HCT116 (cell line): ENCODE data around the gene MAEA. TPM values are rescaled to one million over a fixed set of nuclear protein-coding genes. Genes with fewer than 3 reads are reported as not detected.
A peak's percentile ranks its signal among the peaks of the same experiment; 100 is the strongest.

Source experiments
- ATAC-seq: fragments of 200-7000 bp; cut with Tn5 transposase; 2 replicates; pipeline ENCODE4 v1.9.1; 2020; ENCODE audit warnings: mild to moderate bottlenecking, moderate library complexity
- BruUV-seq: library from RNA; stranded (reverse); fragments of 400-500 nt; replicated peaks from 2 replicates; lab custom pipeline; 2021; lab: Mats Ljungman, UMichigan
- CTCF ChIA-PET: fragments of 300-600 bp; sonication (Branson Sonifier 250); formaldehyde crosslinking; loops from one replicate; lab custom pipeline; 2021; ENCODE audit warnings: antibody characterized with exemption; lab: Charles Lee
- POLR2A ChIA-PET: fragments of 300-600, 350-600 bp; sonication (Branson Sonifier 250); formaldehyde crosslinking; loops from one replicate; lab custom pipeline; 2021; ENCODE audit warnings: antibody characterized with exemption; lab: Charles Lee
- RAD21 ChIA-PET, 2 experiments: fragments of 300-600 bp; sonication (Branson Sonifier 250); formaldehyde crosslinking; loops; one replicate each; lab custom pipeline; 2023; ENCODE audit warnings: low total read pairs in 2 of 2; ENCODE audit not compliant: uncharacterized antibody in 2 of 2, unreplicated experiment in 2 of 2, low non-redundant PET in 1 of 2; lab: Charles Lee
- DNase-seq: peaks from one replicate; pipeline ENCODE4 v3.0.0-alpha.2; 2010; ENCODE audit warnings: low read depth, low spot score
- H2AFZ ChIP-seq: fragments of 200-600 bp; shearing (Covaris generic), sonication (generic); 2 replicates; pipeline ENCODE4 v1.6.1; 2017; ENCODE audit warnings: low read depth, mixed run types, mixed read lengths, antibody characterized with exemption, low read length; ENCODE audit not compliant: poor library complexity, severe bottlenecking
- H3K27ac ChIP-seq: 2 replicates; pipeline ENCODE4 v1.5.1; 2012; ENCODE audit warnings: low read depth, low read length
- H3K27me3 ChIP-seq: fragments of 200-600 bp; sonication (generic); 2 replicates; pipeline ENCODE4 v1.6.1; 2016; ENCODE audit warnings: mixed run types, low read length, mixed read lengths; ENCODE audit not compliant: insufficient read depth
- H3K36me3 ChIP-seq, 2 experiments: fragments of 200-500 bp in 1 of 2; fragments of 200-600 bp in 1 of 2; sonication (Bioruptor generic) in 1 of 2; sonication (generic) in 1 of 2; 2 replicates each; pipeline versions ENCODE4 v1.5.1 to v1.6.1; 2014 to 2016; ENCODE audit warnings: low read length in 2 of 2, inconsistent platforms in 1 of 2, mixed read lengths in 1 of 2, mixed run types in 1 of 2; ENCODE audit not compliant: insufficient read depth in 2 of 2, control insufficient read depth in 1 of 2
- H3K4me1 ChIP-seq, 2 experiments: fragments of 200-600 bp in 1 of 2; sonication (generic) in 1 of 2; 2 replicates each; pipeline versions ENCODE4 v1.5.1 to v1.6.1; 2012 to 2017; ENCODE audit warnings: low read length in 2 of 2, inconsistent platforms in 1 of 2, mild to moderate bottlenecking in 1 of 2, mixed read lengths in 1 of 2, mixed run types in 1 of 2, moderate library complexity in 1 of 2; ENCODE audit not compliant: insufficient read depth in 2 of 2, control insufficient read depth in 1 of 2
- H3K4me2 ChIP-seq: fragments of 200-600 bp; sonication (generic); 2 replicates; pipeline ENCODE4 v1.6.1; 2017; ENCODE audit warnings: mixed run types, low read length, mixed read lengths
- H3K4me3 ChIP-seq, 2 experiments: fragments of 200-600 bp in 1 of 2; sonication (generic) in 1 of 2; replicated peaks in 1 of 2; 2 replicates each; pipeline ENCODE4 v1.5.1; 2011 to 2016; ENCODE audit warnings: low read length in 2 of 2, control low read depth in 1 of 2, low read depth in 1 of 2, mild to moderate bottlenecking in 1 of 2, mixed read lengths in 1 of 2, mixed run types in 1 of 2
- H3K79me2 ChIP-seq: fragments of 200-600 bp; sonication (generic); 2 replicates; pipeline ENCODE4 v1.6.1; 2017; ENCODE audit warnings: mild to moderate bottlenecking, mixed run types, low read length, moderate library complexity, mixed read lengths; ENCODE audit not compliant: insufficient read depth
- H3K9ac ChIP-seq: fragments of 200-600 bp; sonication (generic); 2 replicates; pipeline ENCODE4 v1.6.1; 2016; ENCODE audit warnings: low read length, mixed read lengths
- H3K9me2 ChIP-seq: fragments of 200-600 bp; sonication (generic), shearing (Covaris generic); 2 replicates; pipeline ENCODE4 v1.6.1; 2017; ENCODE audit warnings: mixed run types, mild to moderate bottlenecking, moderate library complexity; ENCODE audit not compliant: insufficient read depth
- H3K9me3 ChIP-seq, 2 experiments: fragments of 200-500 bp in 1 of 2; fragments of 200-600 bp in 1 of 2; sonication (Bioruptor generic) in 1 of 2; sonication (generic) in 1 of 2; 2 replicates each; pipeline ENCODE4 v1.6.1; 2014 to 2017; ENCODE audit warnings: low read length in 2 of 2, mixed read lengths in 2 of 2, inconsistent platforms in 1 of 2, low read depth in 1 of 2, mild to moderate bottlenecking in 1 of 2, mixed run types in 1 of 2, moderate library complexity in 1 of 2; ENCODE audit not compliant: control insufficient read depth in 1 of 2, insufficient read depth in 1 of 2
- H4K20me1 ChIP-seq: fragments of 200-600 bp; sonication (generic), shearing (Covaris generic); 2 replicates; pipeline ENCODE4 v1.6.1; 2017; ENCODE audit warnings: mixed run types, mild to moderate bottlenecking, moderate library complexity; ENCODE audit not compliant: insufficient read depth
- CBX3 ChIP-seq: IDR thresholded peaks from 2 replicates; pipeline ENCODE4 v1.6.1; 2012; ENCODE audit warnings: low read depth
- CEBPB ChIP-seq: IDR thresholded peaks from 2 replicates; pipeline ENCODE4 v1.6.1; 2012; ENCODE audit warnings: low read depth
- EGR1 ChIP-seq: IDR thresholded peaks from 2 replicates; pipeline ENCODE4 v1.6.1; 2012; ENCODE audit warnings: low read depth
- ELF1 ChIP-seq: IDR thresholded peaks from 2 replicates; pipeline ENCODE4 v1.6.1; 2012; ENCODE audit warnings: low read depth, borderline replicate concordance
- EZH2 ChIP-seq: fragments of 200-600 bp; sonication (generic); IDR thresholded peaks from 2 replicates; pipeline ENCODE4 v1.6.1; 2017; ENCODE audit warnings: antibody characterized with exemption, mixed run types
- EZH2phosphoT487 ChIP-seq: fragments of 200-600 bp; IDR thresholded peaks from 2 replicates; pipeline ENCODE4 v1.6.1; 2018; ENCODE audit warnings: antibody characterized with exemption, borderline replicate concordance
- FOSL1 ChIP-seq: IDR thresholded peaks from 2 replicates; pipeline ENCODE4 v1.6.1; 2012; ENCODE audit warnings: low read depth
- JUND ChIP-seq: IDR thresholded peaks from 2 replicates; pipeline ENCODE4 v1.6.1; 2012
- POLR2A ChIP-seq: IDR thresholded peaks from 2 replicates; pipeline ENCODE4 v1.7.0; 2011; ENCODE audit warnings: borderline replicate concordance; ENCODE audit not compliant: insufficient read depth, insufficient read length; ENCODE audit errors: extremely low read depth
- RAD21 ChIP-seq: IDR thresholded peaks from 2 replicates; pipeline ENCODE4 v1.6.1; 2012; ENCODE audit warnings: low read depth, mild to moderate bottlenecking
- SIN3A ChIP-seq: IDR thresholded peaks from 2 replicates; pipeline ENCODE4 v1.6.1; 2012; ENCODE audit warnings: low read depth
- SRF ChIP-seq: IDR thresholded peaks from 2 replicates; pipeline ENCODE4 v1.6.1; 2012; ENCODE audit warnings: low read depth
- intact Hi-C: fragments of 100-400 bp; cut with micrococcal nuclease; formaldehyde crosslinking; loops from 2 replicates; pipeline ENCODE4 v1.10.0; 2022
- total RNA-seq: library from RNA; stranded (reverse); gene quantifications from one replicate; pipeline ENCODE4 v1.2.1, GENCODE V29; 2021; ENCODE audit not compliant: unreplicated experiment
- TF ChIP-seq, protein P1 (sequence below), 3 experiments: fragments of 200-600 bp in 1 of 3; sonication (generic) in 1 of 3; IDR thresholded peaks in 2 of 3; conservative IDR thresholded peaks in 1 of 3; 2 replicates each; pipeline ENCODE4 v1.5.1; 2012 to 2017; ENCODE audit warnings: low read depth in 2 of 3, low read length in 2 of 3, antibody characterized with exemption in 1 of 3, borderline replicate concordance in 1 of 3, control low read depth in 1 of 3, mild to moderate bottlenecking in 1 of 3, mixed read lengths in 1 of 3, mixed run types in 1 of 3, moderate library complexity in 1 of 3; ENCODE audit not compliant: insufficient read depth in 1 of 3

MAEA gene
- total RNA-seq, 1 experiment from 2014 or later, result 88.3 TPM

DNA sequence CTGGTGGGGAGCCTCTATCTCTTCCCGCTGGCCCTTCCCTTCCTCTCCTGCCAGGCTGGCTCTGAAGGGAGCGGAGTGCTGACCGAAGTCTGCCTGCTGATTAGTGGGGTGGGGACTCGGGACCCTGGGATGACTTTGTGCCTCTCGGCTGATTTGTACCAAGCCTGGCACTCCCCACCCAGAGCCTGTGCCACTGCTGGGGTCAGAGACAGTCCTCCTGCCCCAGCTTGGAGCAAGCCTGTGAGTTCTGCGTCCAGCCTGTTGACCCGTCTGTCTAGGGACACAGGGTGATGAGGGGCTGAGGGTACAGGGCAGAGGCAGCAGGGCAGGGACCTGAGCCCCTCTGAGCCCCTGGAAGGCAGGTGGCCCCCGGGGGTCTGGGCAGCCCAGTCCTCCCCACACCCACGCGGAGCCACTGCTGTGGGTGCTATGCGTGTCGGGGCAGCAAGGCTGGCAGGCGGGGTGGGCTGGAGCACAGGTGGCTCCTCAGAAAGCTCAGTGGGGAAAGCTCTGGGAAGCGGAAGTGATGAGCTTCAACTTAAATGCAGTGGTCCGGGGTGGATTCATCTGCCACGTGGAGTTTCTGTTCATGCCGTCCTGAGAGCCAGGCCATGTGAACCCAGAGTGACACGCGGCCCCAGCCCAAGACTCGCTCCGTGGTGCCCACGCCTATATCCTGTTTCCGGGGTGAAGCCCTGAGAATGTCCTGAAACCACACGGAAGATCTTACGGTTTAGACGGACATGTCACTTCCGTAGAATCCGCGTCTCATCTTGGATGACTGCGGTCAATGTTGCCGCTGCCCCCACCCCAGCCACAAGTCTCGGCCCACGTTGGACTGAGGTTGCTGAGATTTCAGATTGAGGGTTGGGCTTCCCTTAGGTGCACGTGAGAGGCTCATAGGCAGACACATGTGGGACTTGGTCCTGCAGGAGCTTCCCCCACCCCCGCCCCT lies 36.3 kb downstream of the MAEA start:
- H3K4me3 ChIP-seq, result no peak overlapping the region
- peaks cover 9 to 23% of the 10 kb centered on the region in 2 experiments; a peak in 3 of 4 replicates for H3K36me3 ChIP-seq
- intact Hi-C loops, result no loop called here
- ATAC-seq (no peak), DNase-seq (no peak)
- no peak for TF ChIP-seq EZH2phosphoT487
- no peaks in the 10 kb centered on the region for H4K20me1 ChIP-seq
- RAD21 ChIA-PET, result no interaction called here
- H3K4me2 ChIP-seq, result no peak overlapping the region
- CTCF ChIA-PET, result no interaction called here
- no peaks in the 10 kb centered on the region for H3K9me2 ChIP-seq
- peaks cover 70% of the 10 kb centered on the region for H3K79me2 ChIP-seq
- H2AFZ ChIP-seq, result no peak overlapping the region
- POLR2A ChIA-PET, result no interaction called here
- no peak overlapping the region for H3K9ac ChIP-seq
- BruUV-seq, result no TSS peak
- H3K27me3 ChIP-seq, result no peaks in the 10 kb centered on the region
- H3K9me3 ChIP-seq, result no peaks in the 10 kb centered on the region
- peaks cover 8 to 44% of the 10 kb centered on the region in 2 experiments; a peak in 3 of 4 replicates for H3K4me1 ChIP-seq
- peak overlapping the region; percentile 59; the same call in 1 of the 2 replicates for H3K27ac ChIP-seq

DNA sequence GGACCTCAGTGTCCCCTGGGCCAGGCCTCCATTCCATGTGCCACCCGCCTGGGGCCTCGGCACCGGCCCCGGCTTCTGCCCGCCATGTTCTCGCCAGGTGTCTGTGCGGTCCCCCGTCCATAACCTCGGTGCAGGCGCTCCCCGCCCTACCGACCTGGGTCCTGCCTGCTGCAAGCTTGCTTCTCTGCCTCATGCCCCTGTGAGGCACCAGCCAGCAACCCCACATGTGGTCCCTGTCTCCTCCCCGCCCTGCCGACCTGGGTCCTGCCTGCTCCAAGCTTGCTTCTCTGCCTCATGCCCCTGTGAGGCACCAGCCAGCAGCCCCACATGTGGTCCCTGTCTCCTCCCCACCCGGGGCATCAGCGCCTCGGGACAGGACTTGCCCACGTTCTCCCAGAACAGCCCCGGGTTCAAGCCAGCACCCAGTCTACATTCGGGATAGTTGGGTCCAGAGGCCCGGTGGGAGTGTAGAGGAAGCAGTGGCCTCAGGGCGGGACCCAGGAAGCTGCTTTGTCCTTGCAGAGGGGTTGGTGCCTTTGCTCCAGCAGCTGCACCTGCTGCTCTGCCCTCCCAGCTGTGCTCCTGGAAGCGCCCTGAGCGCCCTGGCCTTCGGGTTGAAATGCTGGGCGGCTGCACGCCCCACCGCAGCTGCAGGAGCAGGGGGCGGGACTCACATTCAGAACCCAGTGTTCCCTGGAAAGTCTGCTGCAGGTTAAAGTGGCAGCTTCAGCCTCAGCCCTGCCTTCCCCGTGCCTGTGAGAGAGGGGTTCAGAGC lies 37.2 kb downstream of the MAEA start:
- Histone ChIP-seq H3K27ac (no peak overlapping the region), H3K9me2 (no peaks in the 10 kb centered on the region), H4K20me1 (no peaks in the 10 kb centered on the region), H3K9me3 (no peaks in the 10 kb centered on the region), H3K4me3 (no peak overlapping the region), H3K79me2 (peaks cover 69% of the 10 kb centered on the region), H3K27me3 (no peaks in the 10 kb centered on the region), H2AFZ (no peak overlapping the region)
- CTCF ChIA-PET, result no interaction called here
- POLR2A ChIA-PET, result no interaction called here
- intact Hi-C loops, result no loop called here
- BruUV-seq, result no TSS peak
- ATAC-seq (no peak), DNase-seq (no peak)
- TF ChIP-seq CBX3 (no peak), FOSL1 (no peak), SIN3A (no peak), CEBPB (no peak), ELF1 (no peak), SRF (no peak), POLR2A (no peak), JUND (no peak), EZH2 (no peak), RAD21 (no peak), EGR1 (no peak)
- TF ChIP-seq, protein P1, sequence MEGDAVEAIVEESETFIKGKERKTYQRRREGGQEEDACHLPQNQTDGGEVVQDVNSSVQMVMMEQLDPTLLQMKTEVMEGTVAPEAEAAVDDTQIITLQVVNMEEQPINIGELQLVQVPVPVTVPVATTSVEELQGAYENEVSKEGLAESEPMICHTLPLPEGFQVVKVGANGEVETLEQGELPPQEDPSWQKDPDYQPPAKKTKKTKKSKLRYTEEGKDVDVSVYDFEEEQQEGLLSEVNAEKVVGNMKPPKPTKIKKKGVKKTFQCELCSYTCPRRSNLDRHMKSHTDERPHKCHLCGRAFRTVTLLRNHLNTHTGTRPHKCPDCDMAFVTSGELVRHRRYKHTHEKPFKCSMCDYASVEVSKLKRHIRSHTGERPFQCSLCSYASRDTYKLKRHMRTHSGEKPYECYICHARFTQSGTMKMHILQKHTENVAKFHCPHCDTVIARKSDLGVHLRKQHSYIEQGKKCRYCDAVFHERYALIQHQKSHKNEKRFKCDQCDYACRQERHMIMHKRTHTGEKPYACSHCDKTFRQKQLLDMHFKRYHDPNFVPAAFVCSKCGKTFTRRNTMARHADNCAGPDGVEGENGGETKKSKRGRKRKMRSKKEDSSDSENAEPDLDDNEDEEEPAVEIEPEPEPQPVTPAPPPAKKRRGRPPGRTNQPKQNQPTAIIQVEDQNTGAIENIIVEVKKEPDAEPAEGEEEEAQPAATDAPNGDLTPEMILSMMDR (IDR thresholded peaks at IDR 0.05 in 2 of 3, conservative IDR thresholded peaks at IDR 0.05 in 1 of 3; ENCODE audit: borderline replicate concordance in 1 of 3, insufficient read depth in 1 of 3, low read depth in 2 of 3, low read length in 2 of 3), result no peak
- TF ChIP-seq, all 23 proteins: peak for 0
- RAD21 ChIA-PET, result no interaction called here
- H3K4me1 ChIP-seq, result peaks cover 8 to 38% of the 10 kb centered on the region in 2 experiments; a peak in 3 of 4 replicates
- no peak overlapping the region for H3K9ac ChIP-seq
- H3K4me2 ChIP-seq, result no peak overlapping the region
- peaks cover 9 to 23% of the 10 kb centered on the region in 2 experiments; a peak in 3 of 4 replicates for H3K36me3 ChIP-seq
